Trophoblast cell (in vitro differentiated cells and primary cell): Measurements from ENCODE around the gene MEGF6.

ENCODE experiments used
- DNase-seq, 2 donors: peaks; one replicate each; pipeline ENCODE4 v3.0.0-alpha.2; 2016
- H2AFZ ChIP-seq: 2 replicates; pipeline ENCODE4 v1.6.1; 2013; ENCODE audit warnings: low read length, moderate library complexity, mild to moderate bottlenecking; ENCODE audit not compliant: insufficient read depth, poor library complexity
- H2AK5ac ChIP-seq: 2 replicates; pipeline ENCODE4 v1.6.1; 2013; ENCODE audit warnings: mild to moderate bottlenecking, low read length
- H2BK120ac ChIP-seq: 2 replicates; pipeline ENCODE4 v1.6.1; 2013; ENCODE audit warnings: low read length, mild to moderate bottlenecking, moderate library complexity; ENCODE audit not compliant: insufficient read depth, poor library complexity
- H2BK12ac ChIP-seq: 2 replicates; pipeline ENCODE4 v1.6.1; 2013; ENCODE audit warnings: mild to moderate bottlenecking, low read length, moderate library complexity
- H2BK5ac ChIP-seq: 2 replicates; pipeline ENCODE4 v1.6.1; 2013; ENCODE audit warnings: low read length, low read depth, moderate library complexity, mild to moderate bottlenecking; ENCODE audit not compliant: poor library complexity
- H3K14ac ChIP-seq: 2 replicates; pipeline ENCODE4 v1.6.1; 2013; ENCODE audit warnings: mild to moderate bottlenecking, low read length
- H3K18ac ChIP-seq: 2 replicates; pipeline ENCODE4 v1.6.1; 2013; ENCODE audit warnings: mild to moderate bottlenecking, low read length
- H3K23ac ChIP-seq: 2 replicates; pipeline ENCODE4 v1.6.1; 2013; ENCODE audit warnings: low read length
- H3K27ac ChIP-seq: 2 replicates; pipeline ENCODE4 v1.5.1; 2013; ENCODE audit warnings: low read depth, mild to moderate bottlenecking, inconsistent platforms, low read length, moderate library complexity
- H3K27me3 ChIP-seq: 2 replicates; pipeline ENCODE4 v1.6.1; 2013; ENCODE audit warnings: inconsistent platforms, mild to moderate bottlenecking, low read length, moderate library complexity; ENCODE audit not compliant: insufficient read depth
- H3K36me3 ChIP-seq, 2 experiments: 1 replicate in 1 of 2; 2 replicates in 1 of 2; pipeline ENCODE4 v1.6.1; 2013; ENCODE audit warnings: low read length in 2 of 2, mild to moderate bottlenecking in 2 of 2, moderate library complexity in 1 of 2; ENCODE audit not compliant: insufficient read depth in 2 of 2, control insufficient read depth in 1 of 2
- H3K4ac ChIP-seq: 2 replicates; pipeline ENCODE4 v1.6.1; 2013; ENCODE audit warnings: low read depth, mild to moderate bottlenecking, low read length, moderate library complexity
- H3K4me1 ChIP-seq, 2 experiments: 1 replicate in 1 of 2; 2 replicates in 1 of 2; pipeline ENCODE4 v1.6.1; 2013; ENCODE audit warnings: low read length in 2 of 2, mild to moderate bottlenecking in 2 of 2, moderate library complexity in 1 of 2; ENCODE audit not compliant: insufficient read depth in 2 of 2, control insufficient read depth in 1 of 2
- H3K4me2 ChIP-seq: 2 replicates; pipeline ENCODE4 v1.6.1; 2013; ENCODE audit warnings: inconsistent platforms, mild to moderate bottlenecking, low read length, moderate library complexity
- H3K4me3 ChIP-seq: 2 replicates; pipeline ENCODE4 v1.5.1; 2013; ENCODE audit warnings: mild to moderate bottlenecking, low read depth, low read length, inconsistent platforms
- H3K79me1 ChIP-seq: one replicate; pipeline ENCODE4 v1.6.1; 2013; ENCODE audit warnings: low read length
- H3K79me2 ChIP-seq: 2 replicates; pipeline ENCODE4 v1.6.1; 2013; ENCODE audit warnings: low read length, mild to moderate bottlenecking; ENCODE audit not compliant: control insufficient read depth, insufficient read depth, poor library complexity
- H3K9ac ChIP-seq: 2 replicates; pipeline ENCODE4 v1.6.1; 2013; ENCODE audit warnings: mild to moderate bottlenecking, low read length
- H3K9me3 ChIP-seq: 2 replicates; pipeline ENCODE4 v1.6.1; 2013; ENCODE audit warnings: low read depth, mild to moderate bottlenecking, control low read depth, inconsistent platforms, low read length; ENCODE audit not compliant: insufficient read depth
- H4K12ac ChIP-seq: 2 replicates; pipeline ENCODE4 v1.6.1; 2013; ENCODE audit warnings: low read depth, mild to moderate bottlenecking, low read length, moderate library complexity
- H4K8ac ChIP-seq: 2 replicates; pipeline ENCODE4 v1.6.1; 2013; ENCODE audit warnings: low read depth, mild to moderate bottlenecking, low read length, moderate library complexity
- H4K91ac ChIP-seq: one replicate; pipeline ENCODE4 v1.6.1; 2013; ENCODE audit warnings: low read depth, mild to moderate bottlenecking, low read length, moderate library complexity
- WGBS: extraction: QIAGEN DNeasy Blood & Tissue Kit; methylation state at CpG from one replicate; pipeline ENCODE4 v1.1.7; 2013; ENCODE audit warnings: missing lambda C conversion rate; ENCODE audit not compliant: insufficient read length, insufficient coverage; ENCODE audit errors: extremely low coverage; 5-methylcytosine and 5-hydroxymethylcytosine counted together

The MEGF6 gene

GRCh38 chr1:3563125-3563524 lies 48.2 kb downstream of the MEGF6 start:
- Histone ChIP-seq H3K4ac (no peak overlapping the region), H2AK5ac (no peak overlapping the region)
- no CpG with 5 or more reads among the region's 12 CpGs for WGBS

GRCh38 chr1:3562712-3563111 lies 48.6 kb downstream of the MEGF6 start:
- Histone ChIP-seq H3K4me1 (peaks cover 16 to 20% of the 10 kb centered on the region in 2 experiments), H2BK120ac (no peak overlapping the region), H2AK5ac (no peak overlapping the region)

More at GRCh38 chr1:3563125-3563524, 48.2 kb downstream of the MEGF6 start:
- Histone ChIP-seq H4K91ac (no peak overlapping the region), H3K9ac (no peak overlapping the region), H3K4me3 (no peak overlapping the region), H2BK5ac (no peak overlapping the region), H3K18ac (no peak overlapping the region), H3K27ac (no peak overlapping the region), H3K4me1 (peaks cover 16 to 24% of the 10 kb centered on the region in 2 experiments), H3K14ac (no peak overlapping the region), H3K23ac (no peak overlapping the region), H3K79me1 (no peaks in the 10 kb centered on the region), H4K8ac (no peak overlapping the region), H2BK120ac (no peak overlapping the region), H4K12ac (no peak overlapping the region), H2BK12ac (no peak overlapping the region), H3K27me3 (no peaks in the 10 kb centered on the region), H2AFZ (no peak overlapping the region), H3K79me2 (no peaks in the 10 kb centered on the region), H3K9me3 (peaks cover 4% of the 10 kb centered on the region), H3K4me2 (no peak overlapping the region), H3K36me3 (no peaks in the 10 kb centered on the region)
- no peak for DNase-seq

GRCh38 chr1:3561702-3562101 lies 49.6 kb downstream of the MEGF6 start:
- Histone ChIP-seq H4K91ac (no peak overlapping the region), H3K9me3 (peaks cover 6% of the 10 kb centered on the region), H2BK5ac (no peak overlapping the region), H3K79me1 (no peaks in the 10 kb centered on the region), H3K23ac (no peak overlapping the region), H4K8ac (no peak overlapping the region), H2BK120ac (no peak overlapping the region), H3K36me3 (no peaks in the 10 kb centered on the region), H3K9ac (no peak overlapping the region), H2AK5ac (no peak overlapping the region), H3K18ac (no peak overlapping the region), H3K27ac (no peak overlapping the region), H2AFZ (no peak overlapping the region), H3K27me3 (no peaks in the 10 kb centered on the region), H3K4me3 (no peak overlapping the region), H4K12ac (no peak overlapping the region), H3K4me2 (no peak overlapping the region), H2BK12ac (no peak overlapping the region), H3K4ac (no peak overlapping the region), H3K4me1 (peaks cover 11 to 13% of the 10 kb centered on the region in 2 experiments), H3K14ac (no peak overlapping the region), H3K79me2 (no peaks in the 10 kb centered on the region)
- WGBS = no CpG with 5 or more reads among the region's 13 CpGs
- DNase-seq = no peak

More at GRCh38 chr1:3562712-3563111, 48.6 kb downstream of the MEGF6 start:
- Histone ChIP-seq H3K4me2 (no peak overlapping the region), H3K23ac (no peak overlapping the region), H3K4ac (no peak overlapping the region), H2BK5ac (no peak overlapping the region), H3K36me3 (no peaks in the 10 kb centered on the region), H3K79me2 (no peaks in the 10 kb centered on the region), H3K4me3 (no peak overlapping the region), H3K14ac (no peak overlapping the region), H3K18ac (no peak overlapping the region), H4K91ac (no peak overlapping the region), H3K79me1 (no peaks in the 10 kb centered on the region), H2BK12ac (no peak overlapping the region), H3K9me3 (peaks cover 6% of the 10 kb centered on the region), H3K27me3 (no peaks in the 10 kb centered on the region), H3K9ac (no peak overlapping the region), H4K8ac (no peak overlapping the region), H3K27ac (no peak overlapping the region), H4K12ac (no peak overlapping the region), H2AFZ (no peak overlapping the region)
- no CpG with 5 or more reads among the region's 8 CpGs for WGBS
- no peak for DNase-seq

- no CpG with 5 or more reads among the region's 9 CpGs for WGBS
- Histone ChIP-seq H3K27ac (no peak overlapping the region), H2AK5ac (no peak overlapping the region)
Observed at GRCh38 chr1:3560981-3561380, 50.3 kb downstream of the MEGF6 start.

More at GRCh38 chr1:3560981-3561380, 50.3 kb downstream of the MEGF6 start:
- Histone ChIP-seq H3K79me2 (no peaks in the 10 kb centered on the region), H3K36me3 (no peaks in the 10 kb centered on the region), H3K4me1 (peaks cover 5 to 8% of the 10 kb centered on the region in 2 experiments), H3K18ac (no peak overlapping the region), H4K91ac (no peak overlapping the region), H2BK12ac (no peak overlapping the region), H3K9ac (no peak overlapping the region), H2BK5ac (no peak overlapping the region), H3K4ac (no peak overlapping the region), H3K4me3 (no peak overlapping the region), H4K8ac (no peak overlapping the region), H2BK120ac (no peak overlapping the region), H2AFZ (no peak overlapping the region), H3K14ac (no peak overlapping the region), H3K27me3 (no peaks in the 10 kb centered on the region), H3K9me3 (peaks cover 6% of the 10 kb centered on the region), H4K12ac (no peak overlapping the region), H3K23ac (no peak overlapping the region), H3K4me2 (no peak overlapping the region), H3K79me1 (no peaks in the 10 kb centered on the region)
- DNase-seq = no peak
